HCT116 (cell line): Measurements from ENCODE around the gene ATP10B. TPM values are rescaled to one million over a fixed set of nuclear protein-coding genes. Genes with fewer than 3 reads are reported as not detected.

ENCODE experiments used
- ATAC-seq: fragments of 200-7000 bp; cut with Tn5 transposase; 2 replicates; pipeline ENCODE4 v1.9.1; 2020; ENCODE audit warnings: mild to moderate bottlenecking, moderate library complexity
- BruUV-seq: library from RNA; stranded (reverse); fragments of 400-500 nt; replicated peaks from 2 replicates; lab custom pipeline; 2021; lab: Mats Ljungman, UMichigan
- CTCF ChIA-PET: fragments of 300-600 bp; sonication (Branson Sonifier 250); formaldehyde crosslinking; loops from one replicate; lab custom pipeline; 2021; ENCODE audit warnings: antibody characterized with exemption; lab: Charles Lee
- POLR2A ChIA-PET: fragments of 300-600, 350-600 bp; sonication (Branson Sonifier 250); formaldehyde crosslinking; loops from one replicate; lab custom pipeline; 2021; ENCODE audit warnings: antibody characterized with exemption; lab: Charles Lee
- RAD21 ChIA-PET, 2 experiments: fragments of 300-600 bp; sonication (Branson Sonifier 250); formaldehyde crosslinking; loops; one replicate each; lab custom pipeline; 2023; ENCODE audit warnings: low total read pairs in 2 of 2; ENCODE audit not compliant: uncharacterized antibody in 2 of 2, unreplicated experiment in 2 of 2, low non-redundant PET in 1 of 2; lab: Charles Lee
- DNase-seq: peaks from one replicate; pipeline ENCODE4 v3.0.0-alpha.2; 2010; ENCODE audit warnings: low read depth, low spot score
- H2AFZ ChIP-seq: fragments of 200-600 bp; shearing (Covaris generic), sonication (generic); 2 replicates; pipeline ENCODE4 v1.6.1; 2017; ENCODE audit warnings: low read depth, mixed run types, mixed read lengths, antibody characterized with exemption, low read length; ENCODE audit not compliant: poor library complexity, severe bottlenecking
- H3K27ac ChIP-seq: 2 replicates; pipeline ENCODE4 v1.5.1; 2012; ENCODE audit warnings: low read depth, low read length
- H3K27me3 ChIP-seq: fragments of 200-600 bp; sonication (generic); 2 replicates; pipeline ENCODE4 v1.6.1; 2016; ENCODE audit warnings: mixed run types, low read length, mixed read lengths; ENCODE audit not compliant: insufficient read depth
- H3K36me3 ChIP-seq, 2 experiments: fragments of 200-500 bp in 1 of 2; fragments of 200-600 bp in 1 of 2; sonication (Bioruptor generic) in 1 of 2; sonication (generic) in 1 of 2; 2 replicates each; pipeline versions ENCODE4 v1.5.1 to v1.6.1; 2014 to 2016; ENCODE audit warnings: low read length in 2 of 2, inconsistent platforms in 1 of 2, mixed read lengths in 1 of 2, mixed run types in 1 of 2; ENCODE audit not compliant: insufficient read depth in 2 of 2, control insufficient read depth in 1 of 2
- H3K4me1 ChIP-seq, 2 experiments: fragments of 200-600 bp in 1 of 2; sonication (generic) in 1 of 2; 2 replicates each; pipeline versions ENCODE4 v1.5.1 to v1.6.1; 2012 to 2017; ENCODE audit warnings: low read length in 2 of 2, inconsistent platforms in 1 of 2, mild to moderate bottlenecking in 1 of 2, mixed read lengths in 1 of 2, mixed run types in 1 of 2, moderate library complexity in 1 of 2; ENCODE audit not compliant: insufficient read depth in 2 of 2, control insufficient read depth in 1 of 2
- H3K4me2 ChIP-seq: fragments of 200-600 bp; sonication (generic); 2 replicates; pipeline ENCODE4 v1.6.1; 2017; ENCODE audit warnings: mixed run types, low read length, mixed read lengths
- H3K4me3 ChIP-seq, 2 experiments: fragments of 200-600 bp in 1 of 2; sonication (generic) in 1 of 2; replicated peaks in 1 of 2; 2 replicates each; pipeline ENCODE4 v1.5.1; 2011 to 2016; ENCODE audit warnings: low read length in 2 of 2, control low read depth in 1 of 2, low read depth in 1 of 2, mild to moderate bottlenecking in 1 of 2, mixed read lengths in 1 of 2, mixed run types in 1 of 2
- H3K79me2 ChIP-seq: fragments of 200-600 bp; sonication (generic); 2 replicates; pipeline ENCODE4 v1.6.1; 2017; ENCODE audit warnings: mild to moderate bottlenecking, mixed run types, low read length, moderate library complexity, mixed read lengths; ENCODE audit not compliant: insufficient read depth
- H3K9ac ChIP-seq: fragments of 200-600 bp; sonication (generic); 2 replicates; pipeline ENCODE4 v1.6.1; 2016; ENCODE audit warnings: low read length, mixed read lengths
- H3K9me2 ChIP-seq: fragments of 200-600 bp; sonication (generic), shearing (Covaris generic); 2 replicates; pipeline ENCODE4 v1.6.1; 2017; ENCODE audit warnings: mixed run types, mild to moderate bottlenecking, moderate library complexity; ENCODE audit not compliant: insufficient read depth
- H3K9me3 ChIP-seq, 2 experiments: fragments of 200-500 bp in 1 of 2; fragments of 200-600 bp in 1 of 2; sonication (Bioruptor generic) in 1 of 2; sonication (generic) in 1 of 2; 2 replicates each; pipeline ENCODE4 v1.6.1; 2014 to 2017; ENCODE audit warnings: low read length in 2 of 2, mixed read lengths in 2 of 2, inconsistent platforms in 1 of 2, low read depth in 1 of 2, mild to moderate bottlenecking in 1 of 2, mixed run types in 1 of 2, moderate library complexity in 1 of 2; ENCODE audit not compliant: control insufficient read depth in 1 of 2, insufficient read depth in 1 of 2
- H4K20me1 ChIP-seq: fragments of 200-600 bp; sonication (generic), shearing (Covaris generic); 2 replicates; pipeline ENCODE4 v1.6.1; 2017; ENCODE audit warnings: mixed run types, mild to moderate bottlenecking, moderate library complexity; ENCODE audit not compliant: insufficient read depth
- CEBPB ChIP-seq: IDR thresholded peaks from 2 replicates; pipeline ENCODE4 v1.6.1; 2012; ENCODE audit warnings: low read depth
- EZH2phosphoT487 ChIP-seq: fragments of 200-600 bp; IDR thresholded peaks from 2 replicates; pipeline ENCODE4 v1.6.1; 2018; ENCODE audit warnings: antibody characterized with exemption, borderline replicate concordance
- FOSL1 ChIP-seq: IDR thresholded peaks from 2 replicates; pipeline ENCODE4 v1.6.1; 2012; ENCODE audit warnings: low read depth
- JUND ChIP-seq: IDR thresholded peaks from 2 replicates; pipeline ENCODE4 v1.6.1; 2012
- POLR2AphosphoS5 ChIP-seq: IDR thresholded peaks from 2 replicates; pipeline ENCODE4 v1.6.1; 2011; ENCODE audit warnings: mild to moderate bottlenecking, low read depth, low read length, moderate library complexity
- RAD21 ChIP-seq: IDR thresholded peaks from 2 replicates; pipeline ENCODE4 v1.6.1; 2012; ENCODE audit warnings: low read depth, mild to moderate bottlenecking
- ZNF274 ChIP-seq: fragments of 200-500 bp; sonication (Bioruptor generic); IDR thresholded peaks from 2 replicates; pipeline ENCODE4 v1.6.1; 2014; ENCODE audit warnings: mild to moderate bottlenecking, low read depth, low read length, inconsistent platforms
- intact Hi-C: fragments of 100-400 bp; cut with micrococcal nuclease; formaldehyde crosslinking; loops from 2 replicates; pipeline ENCODE4 v1.10.0; 2022
- total RNA-seq: library from RNA; stranded (reverse); gene quantifications from one replicate; pipeline ENCODE4 v1.2.1, GENCODE V29; 2021; ENCODE audit not compliant: unreplicated experiment
- TF ChIP-seq, protein P1 (sequence below): IDR thresholded peaks from 2 replicates; pipeline ENCODE4 v1.6.1; 2012

The ATP10B gene
- total RNA-seq, 1 experiment from 2014 or later: 0.07 TPM

GRCh38 chr5:160770718-160771117, 81.3 kb downstream of the ATP10B start:
- ChIA-PET RAD21 (no interaction called here), CTCF (no interaction called here), POLR2A (no interaction called here)
- Histone ChIP-seq H4K20me1 (no peaks in the 10 kb centered on the region), H3K4me3 (no peak overlapping the region), H2AFZ (no peak overlapping the region), H3K79me2 (no peaks in the 10 kb centered on the region), H3K9me2 (no peaks in the 10 kb centered on the region), H3K9me3 (no peaks in the 10 kb centered on the region), H3K27me3 (no peaks in the 10 kb centered on the region), H3K27ac (no peak overlapping the region), H3K4me2 (no peak overlapping the region), H3K36me3 (no peaks in the 10 kb centered on the region), H3K9ac (no peak overlapping the region), H3K4me1 (no peaks in the 10 kb centered on the region)
- intact Hi-C loops: no loop called here
- TF ChIP-seq RAD21 (no peak), POLR2AphosphoS5 (no peak), ZNF274 (no peak), EZH2phosphoT487 (no peak), JUND (no peak), FOSL1 (no peak)
- TF ChIP-seq, protein P1, sequence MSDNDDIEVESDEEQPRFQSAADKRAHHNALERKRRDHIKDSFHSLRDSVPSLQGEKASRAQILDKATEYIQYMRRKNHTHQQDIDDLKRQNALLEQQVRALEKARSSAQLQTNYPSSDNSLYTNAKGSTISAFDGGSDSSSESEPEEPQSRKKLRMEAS: no peak
- DNase-seq (no peak), ATAC-seq (no peak)
- BruUV-seq: no TSS peak

DNA sequence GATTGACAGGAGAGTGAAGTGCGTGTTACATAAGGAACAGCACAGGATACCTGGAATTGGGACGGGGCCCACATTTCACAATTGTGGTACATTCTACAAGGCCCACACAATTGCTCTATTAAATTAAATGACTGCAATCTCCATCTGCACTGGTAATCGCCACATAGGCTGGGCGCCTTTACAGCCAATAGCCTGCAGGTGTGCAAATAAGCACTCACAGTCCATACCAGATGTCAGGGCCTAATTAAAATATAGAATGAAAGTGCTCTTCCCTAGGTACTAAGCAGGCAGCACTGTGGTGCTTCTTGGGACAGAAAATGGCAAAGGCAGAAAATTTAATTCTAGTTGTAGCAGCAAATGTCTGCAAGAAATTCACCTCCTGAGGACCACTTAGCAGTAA, 82.7 kb downstream of the ATP10B start:
- POLR2A ChIA-PET: no interaction called here
- H3K9ac ChIP-seq: no peak overlapping the region
- RAD21 ChIA-PET: no interaction called here
- H3K36me3 ChIP-seq: no peaks in the 10 kb centered on the region
- H3K9me3 ChIP-seq: no peaks in the 10 kb centered on the region
- H2AFZ ChIP-seq: no peak overlapping the region
- BruUV-seq: no TSS peak
- intact Hi-C loops: no loop called here
- H3K4me1 ChIP-seq: no peaks in the 10 kb centered on the region
- no peaks in the 10 kb centered on the region for H3K9me2 ChIP-seq
- no peak overlapping the region for H3K4me2 ChIP-seq
- no peaks in the 10 kb centered on the region for H4K20me1 ChIP-seq
- TF ChIP-seq POLR2AphosphoS5 (no peak), ZNF274 (no peak), CEBPB (no peak)
- H3K27ac ChIP-seq: no peak overlapping the region
- no peaks in the 10 kb centered on the region for H3K79me2 ChIP-seq
- ATAC-seq (no peak), DNase-seq (no peak)
- H3K27me3 ChIP-seq: no peaks in the 10 kb centered on the region
- CTCF ChIA-PET: no interaction called here
- no peak overlapping the region for H3K4me3 ChIP-seq
